ENCODE data around the gene CAV2. TPM values are rescaled to one million over a fixed set of nuclear protein-coding genes. Genes with fewer than 3 reads are reported as not detected.
A peak's percentile ranks its signal among the peaks of the same experiment; 100 is the strongest.

The CAV2 gene
- total RNA-seq, 1 experiment from 2014 or later, result 286 TPM

GRCh38 chr7:116496653-116497052 is 2.9 kb upstream of the CAV2 start:
- peak overlapping the region; percentile 85 for H3K27ac ChIP-seq (ENCODE audit: low read depth, low read length, poor library complexity, severe bottlenecking)
- intact Hi-C loops (cut with micrococcal nuclease; ENCODE audit: unreplicated experiment), result no loop called here
- BruUV-seq (replicated peaks), result no TSS peak

GRCh38 chr7:116497708-116498107 is 1.8 kb upstream of the CAV2 start:
- CTCF ChIA-PET, result no interaction called here
- H3K4me3 ChIP-seq (ENCODE audit: low read depth, low read length, poor library complexity, severe bottlenecking), result peak overlapping the region; percentile 65

More at GRCh38 chr7:116496653-116497052, 2.9 kb upstream of the CAV2 start:
- Histone ChIP-seq H3K9me3 (ENCODE audit: low read depth, low read length, poor library complexity, severe bottlenecking) (peaks cover 5% of the 10 kb centered on the region), H3K27me3 (replicated peaks; ENCODE audit: insufficient read depth, low read depth, low read length, poor library complexity) (no peaks in the 10 kb centered on the region), H3K4me1 (ENCODE audit: insufficient read depth, low read length, poor library complexity, severe bottlenecking) (peaks cover 46% of the 10 kb centered on the region), H3K36me3 (ENCODE audit: insufficient read depth, low read length, poor library complexity, severe bottlenecking) (peaks cover 16% of the 10 kb centered on the region), H3K4me3 (ENCODE audit: low read depth, low read length, poor library complexity, severe bottlenecking) (no peak overlapping the region)
- TF ChIP-seq CTCF (conservative IDR thresholded peaks at IDR 0.05; ENCODE audit: low read depth, low read length) (no peak), EZH2 (IDR thresholded peaks at IDR 0.05; ENCODE audit: borderline replicate concordance, low read depth, low read length, poor library complexity, severe bottlenecking) (no peak)
- ChIA-PET CTCF (interaction anchor here (0.6 kb wide), 1 partner anchor 24 kb away, joined by 3 read pairs; no protein-coding TSS in a partner anchor), POLR2A (ENCODE audit: low non-redundant PET) (no interaction called here)
- no peak for DNase-seq (ENCODE audit: low spot score)

GRCh38 chr7:116500078-116500853 is 728 bp downstream of the CAV2 start:
- H3K9me3 ChIP-seq (ENCODE audit: low read depth, low read length, poor library complexity, severe bottlenecking), result peaks cover 5% of the 10 kb centered on the region
- TF ChIP-seq CTCF (conservative IDR thresholded peaks at IDR 0.05; ENCODE audit: low read depth, low read length), result no peak
- TF ChIP-seq EZH2 (IDR thresholded peaks at IDR 0.05; ENCODE audit: borderline replicate concordance, low read depth, low read length, poor library complexity, severe bottlenecking), result no peak
- peaks cover 49% of the 10 kb centered on the region for H3K36me3 ChIP-seq (ENCODE audit: insufficient read depth, low read length, poor library complexity, severe bottlenecking)
- CTCF ChIA-PET, result no interaction called here
- POLR2A ChIA-PET (ENCODE audit: low non-redundant PET), result interaction anchor here (0.5 to 1.0 kb wide), 2 partner anchors 26 to 268 kb away, joined by 3 to 6 read pairs; no protein-coding TSS in a partner anchor
- H3K4me3 ChIP-seq (ENCODE audit: low read depth, low read length, poor library complexity, severe bottlenecking), result peak overlapping the region; percentile 65
- intact Hi-C loops (cut with micrococcal nuclease; ENCODE audit: unreplicated experiment), result loop anchor here (2.0 kb wide), 1 partner anchor 27 kb away; no protein-coding TSS in a partner anchor
- peak overlapping the region; percentile 98 for H3K27ac ChIP-seq (ENCODE audit: low read depth, low read length, poor library complexity, severe bottlenecking)
- no peaks in the 10 kb centered on the region for H3K27me3 ChIP-seq (replicated peaks; ENCODE audit: insufficient read depth, low read depth, low read length, poor library complexity)
- DNase-seq (ENCODE audit: low spot score), result peak; percentile 71
- peaks cover 26% of the 10 kb centered on the region for H3K4me1 ChIP-seq (ENCODE audit: insufficient read depth, low read length, poor library complexity, severe bottlenecking)
- BruUV-seq (replicated peaks), result no TSS peak

More at GRCh38 chr7:116497708-116498107, 1.8 kb upstream of the CAV2 start:
- Histone ChIP-seq H3K27ac (ENCODE audit: low read depth, low read length, poor library complexity, severe bottlenecking) (peak overlapping the region; percentile 98), H3K9me3 (ENCODE audit: low read depth, low read length, poor library complexity, severe bottlenecking) (peaks cover 5% of the 10 kb centered on the region), H3K4me1 (ENCODE audit: insufficient read depth, low read length, poor library complexity, severe bottlenecking) (peaks cover 37% of the 10 kb centered on the region), H3K36me3 (ENCODE audit: insufficient read depth, low read length, poor library complexity, severe bottlenecking) (peaks cover 26% of the 10 kb centered on the region), H3K27me3 (replicated peaks; ENCODE audit: insufficient read depth, low read depth, low read length, poor library complexity) (no peaks in the 10 kb centered on the region)
- POLR2A ChIA-PET (ENCODE audit: low non-redundant PET), result no interaction called here
- TF ChIP-seq CTCF (conservative IDR thresholded peaks at IDR 0.05; ENCODE audit: low read depth, low read length) (no peak), EZH2 (IDR thresholded peaks at IDR 0.05; ENCODE audit: borderline replicate concordance, low read depth, low read length, poor library complexity, severe bottlenecking) (no peak)
- BruUV-seq (replicated peaks), result no TSS peak
- DNase-seq (ENCODE audit: low spot score), result no peak
- intact Hi-C loops (cut with micrococcal nuclease; ENCODE audit: unreplicated experiment), result loop anchor here (2.0 kb wide), 2 partner anchors 29 to 239 kb away; no protein-coding TSS in a partner anchor
